DOHH2 (cell line): ENCODE data around the gene TPP1.

Experiments used
- CTCF ChIP-seq: fragments of 200-600 bp; sonication (generic); IDR thresholded peaks from one replicate; pipeline ENCODE4 v1.5.1; 2014; ENCODE audit warnings: antibody characterized with exemption, mild to moderate bottlenecking, low read depth, low read length; ENCODE audit not compliant: poor library complexity, severe bottlenecking
- EZH2phosphoT487 ChIP-seq: fragments of 200-600 bp; sonication (generic); IDR thresholded peaks from 2 replicates; pipeline ENCODE4 v1.6.1; 2017; ENCODE audit warnings: borderline replicate concordance, mild to moderate bottlenecking, antibody characterized with exemption, low read length, moderate library complexity, mixed read lengths

- TF ChIP-seq EZH2phosphoT487 = no peak
- TF ChIP-seq CTCF = no peak
These were observed 33.9 kb upstream of the TPP1 start for GRCh38 chr11:6653097-6653496.
